H1 (cell line): ENCODE results near the gene BIRC7. TPM values are rescaled to one million over a fixed set of nuclear protein-coding genes. Genes with fewer than 3 reads are reported as not detected.

ENCODE experiments used
- CTCF ChIA-PET: fragments of 300-600 bp; sonication (Branson Sonifier 250); formaldehyde crosslinking; loops from one replicate; lab custom pipeline; 2021; ENCODE audit not compliant: partially characterized antibody; lab: Charles Lee
- POLR2A ChIA-PET: fragments of 300-600 bp; sonication (Branson Sonifier 250); formaldehyde crosslinking; loops from one replicate; lab custom pipeline; 2021; ENCODE audit warnings: inconsistent platforms; ENCODE audit not compliant: partially characterized antibody; lab: Charles Lee
- DNase-seq, 2 experiments: peaks; one replicate each; pipeline versions ENCODE4 v3.0.0 to v3.0.0-alpha.2; 2010 to 2022; ENCODE audit warnings: low spot score in 2 of 2, low read depth in 1 of 2, mixed read lengths in 1 of 2
- FAIRE-seq: peaks from 2 replicates; lab custom pipeline; 2011; peaks lifted over from hg19 to GRCh38; lab: Jason Lieb, UNC
- H2AFZ ChIP-seq: 2 replicates; pipeline ENCODE4 v1.8.1; 2012; ENCODE audit warnings: low read length, inconsistent platforms
- H2AK5ac ChIP-seq: 2 replicates; pipeline ENCODE4 v1.6.1; 2013; ENCODE audit warnings: low read depth, low read length
- H2BK120ac ChIP-seq: replicated peaks from 2 replicates; pipeline ENCODE3; 2013; ENCODE audit warnings: low read depth, low read length, inconsistent platforms
- H2BK12ac ChIP-seq: 2 replicates; pipeline ENCODE4 v1.6.1; 2013; ENCODE audit warnings: low read depth, low read length
- H2BK15ac ChIP-seq: 2 replicates; pipeline ENCODE4 v1.6.1; 2013; ENCODE audit warnings: low read length
- H2BK20ac ChIP-seq: 2 replicates; pipeline ENCODE4 v1.6.1; 2013; ENCODE audit warnings: low read length
- H2BK5ac ChIP-seq: 2 replicates; pipeline ENCODE4 v1.6.1; 2013; ENCODE audit warnings: low read depth, low read length
- H3K14ac ChIP-seq: 2 replicates; pipeline ENCODE4 v1.6.1; 2013; ENCODE audit warnings: inconsistent platforms; ENCODE audit not compliant: insufficient read length
- H3K18ac ChIP-seq: 2 replicates; pipeline ENCODE4 v1.6.1; 2013; ENCODE audit warnings: low read length; ENCODE audit errors: extremely low read depth
- H3K23ac ChIP-seq: 2 replicates; pipeline ENCODE4 v1.6.1; 2013; ENCODE audit warnings: inconsistent platforms; ENCODE audit not compliant: insufficient read length
- H3K23me2 ChIP-seq: 2 replicates; pipeline ENCODE4 v1.6.1; 2013; ENCODE audit warnings: low read depth, low read length
- H3K27ac ChIP-seq: 2 replicates; pipeline ENCODE4 v1.6.1; 2011; ENCODE audit warnings: low read depth, low read length, inconsistent platforms
- H3K27me3 ChIP-seq, 4 experiments: replicated peaks in 1 of 4; 1 replicate in 1 of 4; 2 replicates in 3 of 4; pipeline versions ENCODE4 v1.6.1 to v1.8.1; 2011 to 2013; ENCODE audit warnings: low read length in 3 of 4, mild to moderate bottlenecking in 3 of 4, inconsistent platforms in 2 of 4, mixed read lengths in 2 of 4, moderate library complexity in 1 of 4; ENCODE audit not compliant: control insufficient read depth in 3 of 4, insufficient read depth in 3 of 4; ENCODE audit errors: extremely low read depth in 1 of 4
- H3K36me3 ChIP-seq, 4 experiments: 2 replicates each; pipeline versions ENCODE4 v1.6.1 to v1.8.1; 2011 to 2013; ENCODE audit warnings: mild to moderate bottlenecking in 4 of 4, low read length in 3 of 4, moderate library complexity in 2 of 4, control low read depth in 1 of 4, inconsistent platforms in 1 of 4; ENCODE audit not compliant: insufficient read depth in 4 of 4, control insufficient read depth in 2 of 4
- H3K4ac ChIP-seq: replicated peaks from 2 replicates; pipeline ENCODE3; 2013; ENCODE audit warnings: low read length, low read depth, mixed read lengths, inconsistent platforms; ENCODE audit not compliant: insufficient read length
- H3K4me1 ChIP-seq, 4 experiments: replicated peaks in 1 of 4; 1 replicate in 1 of 4; 2 replicates in 3 of 4; pipeline versions ENCODE4 v1.6.1 to v1.8.1; 2011 to 2013; ENCODE audit warnings: low read length in 3 of 4, inconsistent platforms in 2 of 4, mixed read lengths in 1 of 4; ENCODE audit not compliant: insufficient read depth in 4 of 4, control insufficient read depth in 3 of 4
- H3K4me2 ChIP-seq, 2 experiments: 2 replicates each; pipeline versions ENCODE4 v1.6.1 to v1.8.1; 2011 to 2013; ENCODE audit warnings: low read depth in 2 of 2, low read length in 2 of 2, control low read depth in 1 of 2, inconsistent platforms in 1 of 2, mild to moderate bottlenecking in 1 of 2; ENCODE audit not compliant: insufficient read depth in 1 of 2
- H3K4me3 ChIP-seq, 4 experiments: fragments of 200-600, 300-600 bp in 1 of 4; sonication (generic), shearing (Covaris generic), sonication (Bioruptor Twin) in 1 of 4; 2 replicates each; pipeline versions ENCODE4 v1.5.1 to v1.8.1; 2011 to 2016; ENCODE audit warnings: low read length in 4 of 4, low read depth in 3 of 4, control low read depth in 2 of 4, inconsistent platforms in 2 of 4, mild to moderate bottlenecking in 2 of 4, mixed read lengths in 1 of 4, moderate library complexity in 1 of 4; ENCODE audit not compliant: insufficient read depth in 2 of 4; ENCODE audit errors: extremely low read depth in 1 of 4
- H3K56ac ChIP-seq: replicated peaks from 2 replicates; pipeline ENCODE3; 2013; ENCODE audit warnings: low read depth, mild to moderate bottlenecking, mixed read lengths, low read length, inconsistent platforms; ENCODE audit not compliant: insufficient read length
- H3K79me1 ChIP-seq: 2 replicates; pipeline ENCODE4 v1.6.1; 2013; ENCODE audit warnings: low read depth, low read length, control low read depth
- H3K79me2 ChIP-seq, 2 experiments: 2 replicates each; pipeline versions ENCODE4 v1.6.1 to v1.8.1; 2012 to 2013; ENCODE audit warnings: low read length in 2 of 2, mild to moderate bottlenecking in 2 of 2, inconsistent platforms in 1 of 2; ENCODE audit not compliant: insufficient read depth in 2 of 2, control insufficient read depth in 1 of 2
- H3K9ac ChIP-seq, 4 experiments: replicated peaks in 1 of 4; 1 replicate in 1 of 4; 2 replicates in 3 of 4; pipeline versions ENCODE4 v1.6.1 to v1.8.1; 2011 to 2013; ENCODE audit warnings: low read depth in 3 of 4, low read length in 3 of 4, control low read depth in 2 of 4, mild to moderate bottlenecking in 2 of 4, moderate library complexity in 2 of 4, inconsistent platforms in 1 of 4; ENCODE audit errors: extremely low read depth in 1 of 4
- H3K9me3 ChIP-seq, 2 experiments: 2 replicates each; pipeline versions ENCODE4 v1.6.1 to v1.8.1; 2012 to 2013; ENCODE audit warnings: mild to moderate bottlenecking in 2 of 2, moderate library complexity in 2 of 2, control low read depth in 1 of 2, inconsistent platforms in 1 of 2, low read depth in 1 of 2, low read length in 1 of 2, mixed read lengths in 1 of 2; ENCODE audit not compliant: insufficient read depth in 2 of 2
- H4K20me1 ChIP-seq, 2 experiments: replicated peaks in 1 of 2; 2 replicates each; pipeline versions ENCODE3 to v1.8.1; 2011 to 2013; ENCODE audit warnings: inconsistent platforms in 2 of 2, low read length in 2 of 2, mild to moderate bottlenecking in 1 of 2; ENCODE audit not compliant: insufficient read depth in 2 of 2, control insufficient read depth in 1 of 2
- H4K5ac ChIP-seq: 2 replicates; pipeline ENCODE4 v1.6.1; 2013; ENCODE audit warnings: low read length, low read depth, mixed read lengths, inconsistent platforms; ENCODE audit not compliant: insufficient read length
- H4K8ac ChIP-seq: 2 replicates; pipeline ENCODE4 v1.8.0; 2013; ENCODE audit warnings: mild to moderate bottlenecking, moderate library complexity, low read length, inconsistent platforms; ENCODE audit not compliant: insufficient read depth; ENCODE audit errors: extremely low read depth
- H4K91ac ChIP-seq: replicated peaks from 2 replicates; pipeline ENCODE3; 2013; ENCODE audit warnings: low read length, mixed read lengths, inconsistent platforms; ENCODE audit not compliant: insufficient read length
- WGBS, 2 experiments: shearing (Covaris generic) in 1 of 2; methylation state at CpG; one replicate each; pipeline versions ENCODE4 v1.1.6 to v1.1.7; 2013 to 2015; ENCODE audit warnings: low lambda C conversion rate in 2 of 2, mixed read lengths in 2 of 2, inconsistent platforms in 1 of 2, low coverage in 1 of 2, missing lambda C conversion rate in 1 of 2; ENCODE audit not compliant: insufficient replicate concordance in 2 of 2, insufficient coverage in 1 of 2, insufficient read length in 1 of 2; ENCODE audit errors: extremely low coverage in 1 of 2, missing lambda C conversion rate in 1 of 2; 5-methylcytosine and 5-hydroxymethylcytosine counted together
- polyA plus RNA-seq, 7 experiments: library from polyadenylated mRNA; depleted of rRNA in 3 of 7; stranded (reverse) in 5 of 7; unstranded in 2 of 7; fragments of >200 nt in 5 of 7; fragments of 200-250 nt in 2 of 7; gene quantifications; 1 replicate in 5 of 7; 2 replicates in 1 of 7; 4 replicates in 1 of 7; pipeline versions ENCODE4 v1.2.1 to v1.2.3, GENCODE V29; 2011 to 2013; ENCODE audit warnings: missing spikeins in 2 of 7, mixed read lengths in 2 of 7
- total RNA-seq: library from RNA; stranded (reverse); fragmentation: NEBNext Ultra II Directional; extraction: Animal tissue kit (Norgen Biotek cat#: 25700); gene quantifications from 2 replicates; pipeline ENCODE4 v1.2.1, GENCODE V29; 2021

The BIRC7 gene
- total and polyA plus RNA-seq, 2 of the 8 experiments (the other 6 are each of a cell fraction or from before 2014, with no cell fraction given): 0.11 to 0.41 TPM

GRCh38 chr20:63258781-63259180, 23.1 kb downstream of the BIRC7 start:
- POLR2A ChIA-PET: interaction anchor here (1.1 to 1.6 kb wide), 3 partner anchors 24 to 33 kb away, joined by 3 to 4 read pairs (median 3); no protein-coding TSS in a partner anchor

More at GRCh38 chr20:63258781-63259180, 23.1 kb downstream of the BIRC7 start:
- peaks cover 0 to 4% of the 10 kb centered on the region in 2 experiments for H4K20me1 ChIP-seq
- peaks cover 11% of the 10 kb centered on the region; the same call in 1 of the 2 replicates for H3K23me2 ChIP-seq
- no peak overlapping the region for H3K4ac ChIP-seq
- H2BK120ac ChIP-seq: no peak overlapping the region
- no peak overlapping the region for H4K91ac ChIP-seq
- no peak overlapping the region for H3K18ac ChIP-seq
- peaks cover 2 to 14% (median 8%) of the 10 kb centered on the region in 4 experiments for H3K4me1 ChIP-seq
- no peak overlapping the region for H3K9ac ChIP-seq
- H2AK5ac ChIP-seq: no peak overlapping the region
- no peak overlapping the region for H4K5ac ChIP-seq
- H3K4me2 ChIP-seq: no peak overlapping the region
- no peaks in the 10 kb centered on the region; a peak in 1 of 8 replicates for H3K36me3 ChIP-seq
- H2BK5ac ChIP-seq: no peak overlapping the region
- no peak overlapping the region for H2BK12ac ChIP-seq
- WGBS, 2 experiments: 88% methylated on average over 7 of the region's 8 CpGs; no CpG with 5 or more reads in 1 of the 2 experiments
- no peak overlapping the region for H2AFZ ChIP-seq
- H3K9me3 ChIP-seq: no peaks in the 10 kb centered on the region
- no peaks in the 10 kb centered on the region for H3K79me2 ChIP-seq
- H3K27ac ChIP-seq: no peak overlapping the region
- H2BK20ac ChIP-seq: no peak overlapping the region
- H3K14ac ChIP-seq: no peak overlapping the region
- H3K4me3 ChIP-seq: no peak overlapping the region
- no peak for FAIRE-seq
- no peak for DNase-seq
- CTCF ChIA-PET: interaction anchor here (0.9 to 4.1 kb wide), 6 partner anchors 11 to 49 kb away, joined by 3 to 40 read pairs (median 12); no protein-coding TSS in a partner anchor
- peaks cover 2 to 31% (median 21%) of the 10 kb centered on the region in 4 experiments; a peak in 6 of 7 replicates for H3K27me3 ChIP-seq
- no peaks in the 10 kb centered on the region for H3K79me1 ChIP-seq
- no peak overlapping the region for H2BK15ac ChIP-seq
- no peak overlapping the region for H3K23ac ChIP-seq
- H4K8ac ChIP-seq: no peak overlapping the region; the same call in 1 of the 2 replicates
- no peak overlapping the region for H3K56ac ChIP-seq
